Gastroesophageal sphincter (tissue), 4 donors: Measurements from ENCODE around the gene PRKAG2. TPM values are rescaled to one million over a fixed set of nuclear protein-coding genes. Genes with fewer than 3 reads are reported as not detected.
"Not testable (repeated sequence)": the region's sequence is repeated elsewhere in the genome, so short reads cannot be mapped to it uniquely, and the experiment has no call there.

Experiments used
- ATAC-seq: fragments of 150-250 bp; one replicate; pipeline ENCODE4 v1.9.1; 2016; ENCODE audit warnings: mild to moderate bottlenecking, moderate library complexity
- H3K27ac ChIP-seq, 4 donors: fragments of 200-600 bp; sonication (generic) in 3 of 4; 1 replicate in 3 of 4; 2 replicates in 1 of 4; pipeline ENCODE4 v1.5.1; 2016 to 2019
- H3K27me3 ChIP-seq: fragments of 200-600 bp; sonication (generic); one replicate; pipeline ENCODE4 v1.5.1; 2019
- H3K36me3 ChIP-seq, 2 donors: fragments of 200-600 bp; sonication (generic); one replicate each; pipeline ENCODE4 v1.5.1; 2019; ENCODE audit warnings: control low read depth in 1 of 2
- H3K4me1 ChIP-seq, 3 donors: fragments of 200-600 bp; sonication (generic); 1 replicate in 2 of 3; 2 replicates in 1 of 3; pipeline ENCODE4 v1.5.1; 2016 to 2019; ENCODE audit warnings: control low read depth in 2 of 3
- H3K4me3 ChIP-seq, 2 donors: fragments of 200-600 bp; sonication (generic); one replicate each; pipeline ENCODE4 v1.5.1; 2019; ENCODE audit warnings: mild to moderate bottlenecking in 1 of 2, moderate library complexity in 1 of 2
- H3K9me3 ChIP-seq, 3 donors: fragments of 200-600 bp; sonication (generic); one replicate each; pipeline ENCODE4 v1.5.1; 2017 to 2019; ENCODE audit warnings: control low read depth in 2 of 3
- EP300 ChIP-seq: sonication (generic); formaldehyde crosslinking; IDR thresholded peaks from one replicate; pipeline ENCODE4 v1.6.1; 2017; ENCODE audit warnings: antibody characterized with exemption, mild to moderate bottlenecking
- POLR2A ChIP-seq, 2 donors: fragments of 450-650 bp; IDR thresholded peaks; one replicate each; pipeline ENCODE4 v1.6.1; 2017; ENCODE audit warnings: antibody characterized with exemption in 2 of 2, mild to moderate bottlenecking in 2 of 2, moderate library complexity in 1 of 2
- POLR2AphosphoS5 ChIP-seq: sonication (generic); formaldehyde crosslinking; IDR thresholded peaks from one replicate; pipeline ENCODE4 v1.6.1; 2017; ENCODE audit warnings: antibody characterized with exemption
- WGBS, 2 donors: methylation state at CpG; one replicate each; pipeline ENCODE4 v1.1.5; 2018; ENCODE audit warnings: low coverage in 1 of 2; 5-methylcytosine and 5-hydroxymethylcytosine counted together
- total RNA-seq, 4 donors: library from RNA; depleted of rRNA; stranded (reverse); fragments of >200 nt; gene quantifications; one replicate each; pipeline ENCODE4 v1.1.0, GENCODE V29; 2016
- TF ChIP-seq, protein P1 (sequence below), 4 experiments: fragments of 200-600 bp in 2 of 4; fragments of 450-650 bp in 2 of 4; sonication (generic) in 1 of 4; IDR thresholded peaks; one replicate each; pipeline ENCODE4 v1.5.1; 2017 to 2019; ENCODE audit warnings: antibody characterized with exemption in 4 of 4, mild to moderate bottlenecking in 2 of 4, moderate library complexity in 2 of 4

The PRKAG2 gene
- total RNA-seq, 4 donors from 2014 or later = 48.9 to 89.0 (median 75.7) TPM

DNA sequence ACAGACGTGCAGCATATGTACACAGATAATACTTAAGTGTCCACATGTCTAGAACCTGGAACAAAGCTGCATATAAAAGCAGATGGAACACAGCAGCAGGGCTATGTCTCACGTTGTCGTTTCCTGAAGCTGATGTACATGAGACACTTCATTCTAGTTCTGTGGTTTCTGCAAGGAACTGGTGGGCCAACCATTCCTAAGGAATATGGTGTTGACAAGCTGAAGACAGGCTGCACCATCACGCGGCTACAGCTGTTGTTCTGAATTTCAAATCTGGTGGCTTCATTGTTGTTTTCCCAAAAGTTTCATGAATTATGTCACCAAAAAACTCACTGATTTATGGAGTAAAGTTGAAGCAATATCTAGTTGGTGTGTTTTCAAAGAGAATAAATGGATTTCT is 33.7 kb downstream of the PRKAG2 start:
- no peak overlapping the region for H3K27ac ChIP-seq
- no peaks in the 10 kb centered on the region for H3K27me3 ChIP-seq
- no peaks in the 10 kb centered on the region for H3K9me3 ChIP-seq
- 90 to 100% methylated on average over 3 to 5 of the region's 5 CpGs for WGBS, 2 donors
- TF ChIP-seq POLR2A (IDR thresholded peaks at IDR 0.05) (no peak), POLR2AphosphoS5 (no peak), EP300 (no peak)
- TF ChIP-seq, protein P1, sequence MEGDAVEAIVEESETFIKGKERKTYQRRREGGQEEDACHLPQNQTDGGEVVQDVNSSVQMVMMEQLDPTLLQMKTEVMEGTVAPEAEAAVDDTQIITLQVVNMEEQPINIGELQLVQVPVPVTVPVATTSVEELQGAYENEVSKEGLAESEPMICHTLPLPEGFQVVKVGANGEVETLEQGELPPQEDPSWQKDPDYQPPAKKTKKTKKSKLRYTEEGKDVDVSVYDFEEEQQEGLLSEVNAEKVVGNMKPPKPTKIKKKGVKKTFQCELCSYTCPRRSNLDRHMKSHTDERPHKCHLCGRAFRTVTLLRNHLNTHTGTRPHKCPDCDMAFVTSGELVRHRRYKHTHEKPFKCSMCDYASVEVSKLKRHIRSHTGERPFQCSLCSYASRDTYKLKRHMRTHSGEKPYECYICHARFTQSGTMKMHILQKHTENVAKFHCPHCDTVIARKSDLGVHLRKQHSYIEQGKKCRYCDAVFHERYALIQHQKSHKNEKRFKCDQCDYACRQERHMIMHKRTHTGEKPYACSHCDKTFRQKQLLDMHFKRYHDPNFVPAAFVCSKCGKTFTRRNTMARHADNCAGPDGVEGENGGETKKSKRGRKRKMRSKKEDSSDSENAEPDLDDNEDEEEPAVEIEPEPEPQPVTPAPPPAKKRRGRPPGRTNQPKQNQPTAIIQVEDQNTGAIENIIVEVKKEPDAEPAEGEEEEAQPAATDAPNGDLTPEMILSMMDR (IDR thresholded peaks at IDR 0.05) = no peak
- H3K4me3 ChIP-seq = no peak overlapping the region
- peaks cover 0 to 10% (median 0%) of the 10 kb centered on the region in 3 donors for H3K4me1 ChIP-seq
- H3K36me3 ChIP-seq = no peaks in the 10 kb centered on the region
- no peak for ATAC-seq

DNA sequence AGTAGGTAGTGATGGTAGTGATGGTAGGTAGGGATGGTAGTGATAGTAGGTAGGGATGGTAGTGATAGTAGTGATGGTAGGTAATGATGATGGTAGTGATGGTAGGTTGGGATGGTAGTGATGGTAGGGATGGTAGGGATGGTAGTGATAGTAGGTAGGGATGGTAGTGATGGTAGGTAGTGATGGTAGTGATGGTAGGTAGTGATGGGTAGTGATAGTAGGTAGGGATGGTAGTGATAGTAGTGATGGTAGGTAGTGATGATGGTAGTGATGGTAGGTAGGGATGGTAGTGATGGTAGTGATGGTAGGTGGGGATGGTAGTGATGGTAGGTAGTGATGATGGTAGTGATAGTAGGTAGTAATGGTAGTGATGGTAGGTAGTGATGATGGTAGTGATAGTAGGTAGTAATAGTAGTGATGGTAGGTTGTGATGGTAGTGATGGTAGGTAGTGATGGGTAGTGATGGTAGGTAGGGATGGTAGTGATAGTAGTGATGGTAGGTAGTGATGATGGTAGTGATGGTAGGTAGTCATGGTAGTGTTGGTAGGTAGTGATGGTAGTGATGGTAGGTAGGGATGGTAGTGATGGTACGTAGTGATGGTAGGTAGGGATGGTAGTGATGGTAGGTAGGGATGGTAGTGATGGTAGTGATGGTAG is 35.4 kb downstream of the PRKAG2 start:
- H3K9me3 ChIP-seq, H3K4me3 ChIP-seq, H3K27ac ChIP-seq, H3K27me3 ChIP-seq, H3K36me3 ChIP-seq, ATAC-seq: not testable (repeated sequence)
- peaks cover 0 to 15% (median 0%) of the 10 kb centered on the region in 3 donors for H3K4me1 ChIP-seq
- WGBS, 2 donors = 95 to 100% methylated on average over 1 of the region's 1 CpG

DNA sequence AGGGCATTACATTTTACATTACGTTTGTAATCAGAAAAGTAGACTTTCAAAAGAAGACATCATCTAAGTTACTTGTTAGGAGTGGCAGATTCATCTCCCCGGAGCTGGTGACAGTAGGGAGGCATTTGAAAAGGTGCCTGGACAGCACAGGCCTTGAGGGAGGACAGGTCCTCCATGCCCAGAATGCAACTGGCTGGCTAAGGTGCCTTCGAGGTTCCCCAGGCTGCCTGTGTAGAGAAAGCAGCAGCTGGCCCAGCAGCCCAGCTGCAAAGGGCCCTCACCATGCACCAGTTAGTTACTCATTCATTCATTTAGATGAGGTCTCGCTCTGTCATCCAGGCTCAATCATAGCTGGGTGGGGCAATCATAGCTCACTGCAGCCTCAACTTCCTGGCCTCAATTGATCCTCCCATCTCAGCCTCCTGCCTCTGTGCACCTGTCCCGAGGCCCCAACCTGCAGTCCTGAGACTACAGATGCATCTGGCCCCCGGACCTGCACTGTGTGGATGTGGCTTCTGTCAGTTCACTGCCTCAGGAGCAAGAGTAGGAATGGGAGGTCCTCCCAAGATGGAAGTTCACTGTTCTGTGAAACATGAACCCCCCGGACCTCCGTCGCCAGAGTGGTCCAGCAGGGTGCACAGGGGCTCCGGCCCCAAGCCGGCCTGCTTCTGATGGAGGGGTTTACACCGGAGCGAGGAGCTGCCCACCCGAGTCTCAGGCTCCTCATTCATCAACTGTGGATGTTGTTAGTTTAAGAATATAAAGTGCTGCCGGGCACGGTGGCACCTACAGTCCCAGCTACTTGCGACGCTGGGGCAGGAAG is 36.6 kb downstream of the PRKAG2 start:
- Histone ChIP-seq H3K27me3 (no peaks in the 10 kb centered on the region), H3K36me3 (no peaks in the 10 kb centered on the region), H3K27ac (no peak overlapping the region), H3K4me3 (no peak overlapping the region), H3K9me3 (no peaks in the 10 kb centered on the region), H3K4me1 (peaks cover 0 to 15% (median 0%) of the 10 kb centered on the region in 3 donors)
- no peak for ATAC-seq
- 73 to 80% methylated on average over 2 to 3 of the region's 18 CpGs for whole genome bisulfite sequencing, 2 donors
- TF ChIP-seq, protein P1 (IDR thresholded peaks at IDR 0.05) = no peak
- TF ChIP-seq POLR2AphosphoS5 (no peak), POLR2A (IDR thresholded peaks at IDR 0.05) (no peak), EP300 (no peak)

DNA sequence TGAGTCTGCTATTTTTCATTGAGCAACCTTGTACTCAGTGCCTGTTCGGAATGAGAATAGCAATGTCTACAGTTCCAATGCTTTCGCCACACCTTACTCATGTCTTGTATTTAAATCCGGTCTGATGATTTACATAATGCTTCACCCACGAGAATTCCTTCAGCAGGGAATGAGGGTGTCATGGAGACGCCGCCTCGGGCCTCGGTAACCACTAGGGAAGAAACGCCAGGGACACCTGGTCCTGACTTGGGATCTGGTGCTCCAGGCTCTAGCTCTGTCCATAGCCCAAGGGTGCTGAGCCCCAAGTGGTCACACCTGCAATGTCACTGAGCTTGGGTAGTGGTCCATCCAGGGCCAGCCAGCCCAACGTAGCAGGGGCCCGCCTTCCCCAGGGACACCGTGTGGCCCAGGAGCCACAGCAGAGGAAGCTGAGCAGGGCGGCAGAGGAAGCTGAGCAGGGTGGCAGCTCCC is 37.4 kb downstream of the PRKAG2 start:
- Histone ChIP-seq H3K9me3 (no peaks in the 10 kb centered on the region), H3K27ac (no peak overlapping the region), H3K4me1 (peaks cover 0 to 15% (median 0%) of the 10 kb centered on the region in 3 donors), H3K27me3 (no peaks in the 10 kb centered on the region), H3K36me3 (no peaks in the 10 kb centered on the region), H3K4me3 (no peak overlapping the region)
- TF ChIP-seq, protein P1 (IDR thresholded peaks at IDR 0.05) = no peak
- TF ChIP-seq EP300 (no peak), POLR2AphosphoS5 (no peak), POLR2A (IDR thresholded peaks at IDR 0.05) (no peak)
- WGBS, 2 donors = 75 to 94% methylated on average over 3 to 10 of the region's 13 CpGs
- ATAC-seq = no peak

DNA sequence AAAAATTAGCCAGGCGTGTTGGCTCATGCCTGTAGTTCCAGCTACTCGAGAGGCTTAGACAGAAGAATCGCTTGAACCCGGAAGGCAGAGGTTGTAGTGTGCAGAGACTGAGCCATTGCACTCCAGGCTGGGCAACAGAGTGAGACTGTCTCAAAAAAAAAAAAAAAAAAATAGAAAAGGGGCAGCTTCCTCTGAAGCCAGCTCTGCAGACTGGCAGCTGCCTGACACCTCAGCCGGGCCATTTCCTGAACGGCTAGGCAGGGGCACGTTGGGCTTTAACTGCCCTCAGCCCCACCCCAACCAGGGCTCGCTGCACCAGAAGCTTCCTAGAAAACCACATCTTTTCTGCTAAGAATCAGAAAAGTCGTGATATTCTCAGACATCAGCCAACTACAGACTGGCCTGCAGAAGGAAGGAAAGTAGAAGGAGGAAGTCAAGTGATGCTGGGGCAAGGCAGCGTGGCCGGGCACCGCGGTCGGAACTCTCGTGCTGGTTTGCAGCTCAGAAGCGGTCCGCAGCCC is 38.0 kb downstream of the PRKAG2 start:
- H3K27ac ChIP-seq = no peak overlapping the region
- H3K36me3 ChIP-seq = no peaks in the 10 kb centered on the region
- peaks cover 0 to 15% (median 0%) of the 10 kb centered on the region in 3 donors for H3K4me1 ChIP-seq
- TF ChIP-seq EP300 = no peak
- no peak for TF ChIP-seq POLR2AphosphoS5
- TF ChIP-seq POLR2A (IDR thresholded peaks at IDR 0.05) = no peak
- TF ChIP-seq, protein P1 (IDR thresholded peaks at IDR 0.05) = no peak
- ATAC-seq = peak; percentile 54
- 75 to 80% methylated on average over 5 to 14 of the region's 17 CpGs for WGBS, 2 donors
- H3K27me3 ChIP-seq = no peaks in the 10 kb centered on the region
- H3K4me3 ChIP-seq = no peak overlapping the region
- no peaks in the 10 kb centered on the region for H3K9me3 ChIP-seq
